ENCODE measurements around the gene CHM.

CHM gene

GRCh38 chrX:86044216-86044615 is 3.1 kb downstream of the CHM start:
- no peak for DNase-seq (ENCODE audit: low read depth, low spot score)
- POLR2A ChIA-PET: no interaction called here
- no peak overlapping the region for H3K4me3 ChIP-seq (ENCODE audit: low read depth, low read length)
- TF ChIP-seq CTCF (IDR thresholded peaks at IDR 0.05; ENCODE audit: insufficient read depth, low read length, missing control alignments): no peak
- CTCF ChIA-PET: no interaction called here

DNA sequence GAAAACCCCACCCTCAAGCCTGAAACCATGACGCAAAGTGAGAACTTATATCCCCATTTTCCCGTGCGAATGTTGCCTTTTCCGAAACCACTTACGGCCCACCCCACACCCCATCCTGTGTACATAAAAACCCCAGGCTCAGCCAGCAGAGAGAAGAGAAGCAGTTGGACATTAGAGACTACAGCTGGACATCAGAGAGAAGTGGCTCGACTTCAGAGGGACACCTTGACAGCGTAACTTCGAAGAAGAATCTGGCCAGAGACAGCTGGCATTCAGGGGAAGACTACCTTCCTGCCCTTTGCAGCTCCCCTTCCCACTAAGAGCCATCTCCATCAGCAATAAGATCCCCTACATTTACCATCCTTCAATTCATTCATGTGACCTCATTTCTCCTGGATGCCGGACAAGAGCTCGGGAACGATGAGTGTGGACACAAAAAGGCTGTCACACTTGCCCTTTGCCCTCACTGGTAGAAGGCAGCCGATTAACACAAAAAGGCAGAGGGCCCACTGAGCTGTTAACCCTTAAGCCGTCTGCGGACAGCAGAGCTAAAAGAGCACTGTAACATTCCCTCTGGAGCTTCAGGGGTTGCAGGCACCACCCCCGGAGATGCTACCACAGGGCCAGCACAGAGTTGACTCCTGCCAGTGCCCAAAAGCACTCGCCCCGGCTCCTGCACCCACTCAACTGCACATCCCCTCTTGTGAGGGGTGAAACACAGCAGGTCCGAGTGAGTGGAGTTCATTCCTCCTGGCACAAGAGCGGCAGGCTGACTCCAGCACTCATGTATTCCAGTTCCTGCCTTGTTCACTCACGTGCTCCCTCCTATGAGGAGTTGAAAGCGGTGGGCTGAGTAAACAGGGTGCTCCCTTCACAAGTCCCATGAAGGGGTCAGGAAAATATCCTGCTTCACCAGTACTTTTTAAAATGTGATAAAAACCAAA is 7.5 kb downstream of the CHM start:
- POLR2A ChIA-PET: no interaction called here
- CTCF ChIA-PET: no interaction called here
- H3K4me3 ChIP-seq (ENCODE audit: low read depth, low read length): no peak overlapping the region
- TF ChIP-seq CTCF (IDR thresholded peaks at IDR 0.05; ENCODE audit: insufficient read depth, low read length, missing control alignments): no peak
- DNase-seq (ENCODE audit: low read depth, low spot score): no peak

DNA sequence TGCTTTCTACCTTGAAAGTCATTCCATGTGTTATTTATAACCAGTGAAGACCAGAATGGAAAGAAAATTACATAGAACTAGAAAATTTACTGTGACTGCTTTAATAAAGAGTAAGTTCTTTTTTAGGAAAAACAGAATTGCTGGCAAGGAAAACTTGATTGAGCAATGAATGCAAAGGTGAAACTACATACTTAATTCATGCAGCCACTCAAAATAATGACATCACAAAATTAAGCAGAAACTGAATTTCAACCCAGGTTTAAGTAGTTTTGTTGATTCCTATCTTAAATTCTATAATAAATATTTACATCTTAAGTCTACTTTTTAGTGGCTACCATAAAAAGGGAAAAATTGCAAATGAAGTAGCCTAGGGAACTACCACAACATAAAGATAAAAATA is 14.0 kb downstream of the CHM start:
- POLR2A ChIA-PET: no interaction called here
- TF ChIP-seq CTCF (IDR thresholded peaks at IDR 0.05; ENCODE audit: insufficient read depth, low read length, missing control alignments): no peak
- CTCF ChIA-PET: no interaction called here
- H3K4me3 ChIP-seq (ENCODE audit: low read depth, low read length): no peak overlapping the region
- DNase-seq (ENCODE audit: low read depth, low spot score): no peak

GRCh38 chrX:86028681-86029080 is 18.7 kb downstream of the CHM start:
- POLR2A ChIA-PET: no interaction called here
- H3K4me3 ChIP-seq (ENCODE audit: low read depth, low read length): no peak overlapping the region
- CTCF ChIA-PET: no interaction called here
- DNase-seq (ENCODE audit: low read depth, low spot score): no peak
- no peak for TF ChIP-seq CTCF (IDR thresholded peaks at IDR 0.05; ENCODE audit: insufficient read depth, low read length, missing control alignments)

- CTCF ChIA-PET: no interaction called here
- DNase-seq (ENCODE audit: low read depth, low spot score): no peak
- POLR2A ChIA-PET: no interaction called here
- H3K4me3 ChIP-seq (ENCODE audit: low read depth, low read length): no peak overlapping the region
- TF ChIP-seq CTCF (IDR thresholded peaks at IDR 0.05; ENCODE audit: insufficient read depth, low read length, missing control alignments): no peak
These were observed 23.5 kb downstream of the CHM start for GRCh38 chrX:86023811-86024210.

DNA sequence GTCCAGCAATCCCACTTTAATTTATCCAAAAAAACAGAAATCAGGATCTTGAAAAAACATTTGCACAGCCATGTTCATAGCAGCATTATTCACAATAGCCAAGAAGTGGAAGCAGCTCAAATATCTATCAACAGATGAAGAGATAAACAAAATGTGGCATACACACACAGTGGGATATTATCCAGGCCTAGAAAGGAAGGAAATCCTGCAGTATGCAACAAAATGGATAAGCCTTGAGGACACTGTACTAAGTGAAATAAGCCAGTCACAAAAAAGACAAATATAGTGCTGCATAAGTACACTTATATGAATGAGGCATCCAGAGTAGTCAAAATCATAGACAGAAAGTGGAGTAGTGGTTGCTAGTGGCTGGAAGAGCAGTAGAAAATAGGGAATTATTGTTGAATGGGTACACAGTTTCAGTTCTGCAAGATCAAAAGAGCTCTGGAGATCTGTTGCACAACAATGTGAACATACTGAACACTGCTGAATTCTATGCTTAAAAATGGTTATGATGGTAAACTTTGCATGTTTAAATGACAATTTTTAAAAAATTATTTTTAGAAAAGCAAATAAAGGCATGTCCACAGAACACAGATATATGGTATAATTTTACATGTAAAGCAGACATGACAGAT is 25.6 kb downstream of the CHM start:
- no peak overlapping the region for H3K4me3 ChIP-seq (ENCODE audit: low read depth, low read length)
- DNase-seq (ENCODE audit: low read depth, low spot score): no peak
- ChIA-PET CTCF (no interaction called here), POLR2A (no interaction called here)
- TF ChIP-seq CTCF (IDR thresholded peaks at IDR 0.05; ENCODE audit: insufficient read depth, low read length, missing control alignments): no peak
